Large intestine (tissue), 3 donors: Measurements from ENCODE around the gene PTPRN2. TPM values are rescaled to one million over a fixed set of nuclear protein-coding genes. Genes with fewer than 3 reads are reported as not detected.
"Not testable (repeated sequence)": the region's sequence is repeated elsewhere in the genome, so short reads cannot be mapped to it uniquely, and the experiment has no call there.

Experiments
- DNase-seq, 2 donors: peaks; one replicate each; pipeline versions ENCODE4 v3.0.0 to v3.0.0-alpha.2; 2013
- H3K27ac ChIP-seq: one replicate; pipeline ENCODE4 v1.5.1; 2013; ENCODE audit warnings: low read length
- H3K27me3 ChIP-seq: 2 replicates; pipeline ENCODE4 v1.6.1; 2013; ENCODE audit warnings: low read length; ENCODE audit not compliant: control insufficient read depth, insufficient read depth
- H3K36me3 ChIP-seq: 2 replicates; pipeline ENCODE4 v1.6.1; 2013; ENCODE audit warnings: low read length; ENCODE audit not compliant: control insufficient read depth, insufficient read depth
- H3K4me1 ChIP-seq: one replicate; pipeline ENCODE4 v1.6.1; 2013; ENCODE audit warnings: low read length; ENCODE audit not compliant: control insufficient read depth, insufficient read depth
- H3K4me3 ChIP-seq: one replicate; pipeline ENCODE4 v1.5.1; 2013; ENCODE audit warnings: low read length
- H3K9me3 ChIP-seq: one replicate; pipeline ENCODE4 v1.6.1; 2013; ENCODE audit warnings: mild to moderate bottlenecking, low read depth, low read length, moderate library complexity; ENCODE audit not compliant: control insufficient read depth
- WGBS: methylation state at CpG from one replicate; pipeline ENCODE4 v1.1.5; 2013; ENCODE audit warnings: low lambda C conversion rate; ENCODE audit not compliant: insufficient coverage; 5-methylcytosine and 5-hydroxymethylcytosine counted together
- polyA plus RNA-seq: library from polyadenylated mRNA; unstranded; fragments of 120-200 nt; gene quantifications from one replicate; pipeline ENCODE4 v1.2.1, GENCODE V29; 2013

PTPRN2 gene
- polyA plus RNA-seq, 1 donor, result 13.4 TPM

DNA sequence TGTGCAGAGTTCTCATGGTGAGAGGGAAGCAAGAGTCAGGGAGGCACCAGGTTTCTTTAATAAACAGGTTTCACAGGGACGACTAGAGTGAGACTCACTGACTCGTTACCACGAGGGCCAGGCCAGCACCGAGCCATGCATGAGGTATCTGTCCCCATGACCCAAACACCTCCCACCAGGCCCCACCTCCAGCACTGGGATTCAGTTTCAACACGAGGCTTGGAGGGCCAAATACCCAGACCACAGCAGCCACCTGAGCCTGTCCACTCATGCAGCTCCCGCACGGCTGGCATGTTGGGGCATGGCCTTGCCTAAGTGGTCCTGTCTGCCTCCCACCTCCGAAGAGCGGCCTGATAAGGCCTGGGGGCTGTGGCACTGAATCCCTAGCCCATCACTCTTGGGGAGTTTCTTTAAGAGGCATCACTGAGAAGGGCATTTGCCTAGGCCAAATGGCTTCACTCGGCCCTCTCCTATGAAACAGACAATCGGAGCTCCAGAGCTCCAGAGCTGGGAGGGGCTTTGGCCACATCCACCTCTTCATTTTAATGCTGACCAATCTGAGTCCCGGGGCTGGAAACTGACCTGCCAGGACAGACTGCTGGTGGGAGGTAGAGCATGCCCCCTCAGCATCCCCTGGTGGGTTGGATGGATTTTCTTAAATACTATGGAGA lies 1093.0 kb downstream of the PTPRN2 start:
- Histone ChIP-seq H3K4me1 (no peaks in the 10 kb centered on the region), H3K27me3 (no peaks in the 10 kb centered on the region), H3K9me3 (no peaks in the 10 kb centered on the region), H3K27ac (no peak overlapping the region), H3K4me3 (no peak overlapping the region), H3K36me3 (no peaks in the 10 kb centered on the region)
- DNase-seq, result no peak
- WGBS, result no CpG with 5 or more reads among the region's 12 CpGs

DNA sequence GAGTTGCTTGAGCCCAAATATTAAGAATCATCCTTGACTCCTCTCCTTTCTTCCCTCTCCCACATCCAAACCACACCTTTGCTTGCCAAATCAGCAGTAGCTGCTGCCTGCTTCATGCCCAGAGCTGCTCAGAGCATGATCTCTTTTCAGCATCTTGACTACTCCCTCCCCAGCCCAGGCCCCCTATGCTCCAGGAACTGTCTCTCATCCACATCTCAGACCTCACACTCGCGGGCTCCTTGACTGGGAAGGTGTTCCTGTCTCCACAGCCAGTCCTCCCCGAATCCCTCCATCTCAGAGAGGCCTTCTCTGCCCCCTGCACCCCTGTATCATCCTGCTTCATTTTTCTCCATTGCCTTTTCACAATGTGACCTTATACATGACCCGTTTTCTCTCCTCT lies 1093.8 kb downstream of the PTPRN2 start:
- DNase-seq, result no peak
- H3K27ac ChIP-seq, result no peak overlapping the region
- 100% methylated on average over 1 of the region's 4 CpGs for WGBS
- no peaks in the 10 kb centered on the region for H3K9me3 ChIP-seq
- no peaks in the 10 kb centered on the region for H3K36me3 ChIP-seq
- no peak overlapping the region for H3K4me3 ChIP-seq
- no peaks in the 10 kb centered on the region for H3K27me3 ChIP-seq
- H3K4me1 ChIP-seq, result no peaks in the 10 kb centered on the region

DNA sequence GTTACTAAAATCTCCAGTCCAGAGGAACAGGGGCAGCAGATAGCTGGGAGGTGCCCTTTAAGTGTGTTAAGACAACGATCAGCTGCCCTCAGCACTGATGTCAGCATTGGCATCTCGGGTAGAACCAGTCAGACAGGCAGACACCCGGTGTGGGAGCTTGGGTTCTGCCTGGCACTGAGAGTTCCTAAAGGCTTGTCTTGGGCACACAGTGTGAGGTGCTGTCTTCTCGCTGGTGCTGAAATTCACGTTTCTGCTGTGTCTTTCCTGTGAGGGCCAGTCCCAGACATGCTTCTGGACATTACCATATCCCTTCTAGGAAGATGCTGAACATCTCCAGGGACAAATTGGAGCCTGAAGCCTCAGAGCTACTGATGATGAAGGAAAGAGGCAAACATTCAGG lies 1094.6 kb downstream of the PTPRN2 start:
- Histone ChIP-seq H3K4me1 (no peaks in the 10 kb centered on the region), H3K4me3 (no peak overlapping the region), H3K9me3 (peaks cover 3% of the 10 kb centered on the region), H3K27ac (no peak overlapping the region), H3K27me3 (no peaks in the 10 kb centered on the region), H3K36me3 (no peaks in the 10 kb centered on the region)
- no CpG with 5 or more reads among the region's 5 CpGs for WGBS
- DNase-seq, result no peak

DNA sequence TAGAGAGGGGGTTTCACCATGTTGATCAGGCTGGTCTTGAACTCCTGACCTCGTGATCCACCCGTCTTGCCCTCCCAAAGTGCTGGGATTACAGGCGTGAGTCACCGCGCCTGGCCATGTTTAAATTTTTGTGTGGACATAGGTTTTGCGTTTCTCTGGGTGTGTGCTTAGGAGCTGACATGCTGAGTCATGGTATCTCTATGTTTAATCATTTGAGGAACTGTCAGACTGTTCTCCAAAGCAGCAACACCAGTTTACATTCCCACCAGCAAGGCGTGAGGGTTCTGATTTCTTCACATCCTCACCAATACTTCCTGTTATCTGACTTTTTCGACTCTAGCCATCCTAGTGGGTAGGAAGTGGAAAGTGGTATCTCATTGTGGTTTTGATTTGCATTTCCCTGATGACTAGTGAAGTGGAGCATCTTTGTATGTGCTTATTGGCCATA lies 1097.1 kb downstream of the PTPRN2 start:
- no CpG with 5 or more reads among the region's 8 CpGs for WGBS
- Histone ChIP-seq H3K4me3 (no peak overlapping the region), H3K27ac (no peak overlapping the region), H3K27me3 (no peaks in the 10 kb centered on the region), H3K9me3 (peaks cover 3% of the 10 kb centered on the region), H3K4me1 (no peaks in the 10 kb centered on the region), H3K36me3 (no peaks in the 10 kb centered on the region)
- DNase-seq, result no peak

DNA sequence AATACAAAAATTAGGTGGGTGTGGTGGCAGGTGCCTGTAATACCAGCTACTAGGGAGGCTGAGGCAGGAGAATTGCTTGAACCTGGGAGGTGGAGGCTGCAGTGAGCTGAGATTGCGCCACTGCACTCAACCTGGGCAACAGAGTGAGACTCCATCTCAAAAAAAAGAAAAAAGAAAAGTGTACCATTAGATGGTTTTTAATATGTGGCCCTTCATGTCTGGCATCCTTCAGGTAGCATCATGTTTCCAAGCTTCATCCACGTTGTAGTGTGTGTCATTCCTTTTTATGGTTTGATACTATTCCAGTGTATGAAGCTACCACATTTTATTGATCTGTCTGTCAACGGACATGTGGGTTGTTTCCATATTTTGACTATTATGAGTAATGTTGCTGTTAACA lies 1097.8 kb downstream of the PTPRN2 start:
- not testable (repeated sequence) for H3K27ac ChIP-seq, DNase-seq, H3K4me3 ChIP-seq, H3K27me3 ChIP-seq, H3K9me3 ChIP-seq, H3K4me1 ChIP-seq, H3K36me3 ChIP-seq
- 80% methylated on average over 1 of the region's 3 CpGs for WGBS

Other genes starting within 250 kb of the PTPRN2 start
- gene NCAPG2, start 117.0 kb upstream of the PTPRN2 start, polyA plus RNA-seq, result 12.5 TPM
- gene ESYT2, start 241.7 kb upstream of the PTPRN2 start, polyA plus RNA-seq, result 40.2 TPM